Bronchial epithelial cell (primary cell): ENCODE measurements around the gene BOC. TPM values are rescaled to one million over a fixed set of nuclear protein-coding genes. Genes with fewer than 3 reads are reported as not detected.
A peak's percentile ranks its signal among the peaks of the same experiment; 100 is the strongest.

Experiments used
- DNase-seq: peaks from one replicate; pipeline ENCODE4 v3.0.0-alpha.2; 2010; ENCODE audit warnings: low read depth
- FAIRE-seq: peaks from 2 replicates; lab custom pipeline; 2011; peaks lifted over from hg19 to GRCh38; lab: Jason Lieb, UNC
- H3K27me3 ChIP-seq: 2 replicates; pipeline ENCODE4 v1.5.1; 2011; ENCODE audit warnings: low read length; ENCODE audit not compliant: control insufficient read depth, insufficient read depth
- H3K36me3 ChIP-seq: 2 replicates; pipeline ENCODE4 v1.5.1; 2011; ENCODE audit warnings: low read length; ENCODE audit not compliant: control insufficient read depth, insufficient read depth
- H3K4me3 ChIP-seq: 2 replicates; pipeline ENCODE4 v1.5.1; 2011; ENCODE audit warnings: mild to moderate bottlenecking, low read depth, low read length, control low read depth
- CTCF ChIP-seq: IDR thresholded peaks from 2 replicates; pipeline ENCODE4 v1.5.1; 2011; ENCODE audit warnings: mild to moderate bottlenecking, moderate library complexity, low read length, control low read depth, inconsistent platforms; ENCODE audit not compliant: insufficient read depth, severe bottlenecking
- total RNA-seq: library from RNA; depleted of rRNA; stranded (reverse); fragments of >200 nt; gene quantifications from 2 replicates; pipeline ENCODE4 v1.2.1, GENCODE V29; 2014

BOC gene
- total RNA-seq, 1 donor from 2014 or later = 1.3 TPM

GRCh38 chr3:113287111-113287802, 75.9 kb downstream of the BOC start:
- no peaks in the 10 kb centered on the region for H3K27me3 ChIP-seq
- no peaks in the 10 kb centered on the region for H3K36me3 ChIP-seq
- no peak overlapping the region for H3K4me3 ChIP-seq
- FAIRE-seq (no peak), DNase-seq (peak; percentile 81)
- no peak for TF ChIP-seq CTCF

- Histone ChIP-seq H3K4me3 (no peak overlapping the region), H3K27me3 (no peaks in the 10 kb centered on the region), H3K36me3 (no peaks in the 10 kb centered on the region)
- no peak for FAIRE-seq
- peak; percentile 97 for TF ChIP-seq CTCF
- DNase-seq = peak; percentile 67
These were observed 76.7 kb downstream of the BOC start for GRCh38 chr3:113287803-113288648.

GRCh38 chr3:113288881-113289280, 77.5 kb downstream of the BOC start:
- Histone ChIP-seq H3K4me3 (no peak overlapping the region), H3K27me3 (no peaks in the 10 kb centered on the region), H3K36me3 (no peaks in the 10 kb centered on the region)
- DNase-seq (no peak), FAIRE-seq (no peak)
- no peak for TF ChIP-seq CTCF

- no peaks in the 10 kb centered on the region for H3K27me3 ChIP-seq
- no peak overlapping the region for H3K4me3 ChIP-seq
- no peak for TF ChIP-seq CTCF
- DNase-seq = no peak
- H3K36me3 ChIP-seq = no peaks in the 10 kb centered on the region
- no peak for FAIRE-seq
These were observed 80.2 kb downstream of the BOC start for GRCh38 chr3:113291572-113291971.

GRCh38 chr3:113292933-113293332, 81.6 kb downstream of the BOC start:
- DNase-seq = no peak
- Histone ChIP-seq H3K27me3 (no peaks in the 10 kb centered on the region), H3K36me3 (no peaks in the 10 kb centered on the region), H3K4me3 (no peak overlapping the region)
- no peak for FAIRE-seq
- no peak for TF ChIP-seq CTCF
